CD14-positive monocyte (primary cell): ENCODE results near the gene ATXN1. TPM values are rescaled to one million over a fixed set of nuclear protein-coding genes. Genes with fewer than 3 reads are reported as not detected.

ENCODE experiments used
- DNase-seq, 3 donors: peaks; one replicate each; pipeline ENCODE4 v3.0.0-alpha.2; 2011 to 2022
- H2AFZ ChIP-seq: 2 replicates; pipeline ENCODE4 v1.6.0; 2012; ENCODE audit warnings: mild to moderate bottlenecking, low read depth, low read length, inconsistent platforms; ENCODE audit not compliant: insufficient read depth, poor library complexity, severe bottlenecking
- H3K27ac ChIP-seq, 2 donors: 1 replicate in 1 of 2; 2 replicates in 1 of 2; pipeline ENCODE4 v1.5.1; 2012 to 2013; ENCODE audit warnings: low read length in 2 of 2, control low read depth in 1 of 2, inconsistent platforms in 1 of 2, low read depth in 1 of 2, mild to moderate bottlenecking in 1 of 2
- H3K27me3 ChIP-seq, 2 donors: one replicate each; pipeline versions ENCODE4 v1.6.0 to v1.6.1; 2011 to 2013; ENCODE audit warnings: low read length in 2 of 2; ENCODE audit not compliant: control insufficient read depth in 2 of 2, insufficient read depth in 2 of 2
- H3K36me3 ChIP-seq, 2 donors: replicated peaks in 1 of 2; 1 replicate in 1 of 2; 2 replicates in 1 of 2; pipeline versions ENCODE4 v1.5.1 to v1.6.1; 2012 to 2013; ENCODE audit warnings: low read length in 2 of 2, control low read depth in 1 of 2, inconsistent platforms in 1 of 2, mild to moderate bottlenecking in 1 of 2; ENCODE audit not compliant: insufficient read depth in 2 of 2, control insufficient read depth in 1 of 2
- H3K4me1 ChIP-seq, 2 donors: 1 replicate in 1 of 2; 2 replicates in 1 of 2; pipeline versions ENCODE4 v1.5.1 to v1.6.1; 2012 to 2013; ENCODE audit warnings: low read length in 2 of 2, control low read depth in 1 of 2, inconsistent platforms in 1 of 2, mild to moderate bottlenecking in 1 of 2, moderate library complexity in 1 of 2; ENCODE audit not compliant: insufficient read depth in 2 of 2, control insufficient read depth in 1 of 2
- H3K4me2 ChIP-seq: replicated peaks from 2 replicates; pipeline ENCODE3; 2012; ENCODE audit warnings: low read length, moderate library complexity, mild to moderate bottlenecking; ENCODE audit not compliant: poor library complexity, severe bottlenecking; ENCODE audit errors: extremely low read depth
- H3K4me3 ChIP-seq, 3 experiments: fragments of 200-600 bp in 1 of 3; sonication (generic) in 1 of 3; replicated peaks in 1 of 3; 1 replicate in 2 of 3; 2 replicates in 1 of 3; pipeline ENCODE4 v1.5.1; 2011 to 2013; ENCODE audit warnings: low read length in 3 of 3, mild to moderate bottlenecking in 3 of 3, control low read depth in 2 of 3, low read depth in 2 of 3, inconsistent platforms in 1 of 3, moderate library complexity in 1 of 3
- H3K79me2 ChIP-seq: 2 replicates; pipeline ENCODE4 v1.6.0; 2012; ENCODE audit warnings: mild to moderate bottlenecking, control low read depth, inconsistent platforms, low read length, moderate library complexity; ENCODE audit not compliant: insufficient read depth
- H3K9ac ChIP-seq: 2 replicates; pipeline ENCODE4 v1.6.0; 2017; ENCODE audit warnings: low read length, mild to moderate bottlenecking; ENCODE audit not compliant: insufficient read depth, poor library complexity, severe bottlenecking
- H3K9me3 ChIP-seq, 2 donors: replicated peaks in 1 of 2; 1 replicate in 1 of 2; 2 replicates in 1 of 2; pipeline versions ENCODE4 v1.5.1 to v1.6.1; 2012 to 2013; ENCODE audit warnings: low read length in 2 of 2, control low read depth in 1 of 2; ENCODE audit not compliant: control insufficient read depth in 1 of 2, insufficient read depth in 1 of 2
- H4K20me1 ChIP-seq: 2 replicates; pipeline ENCODE4 v1.6.0; 2012; ENCODE audit warnings: mild to moderate bottlenecking, low read length, control low read depth, moderate library complexity; ENCODE audit not compliant: insufficient read depth
- H3K27ac Mint-ChIP-seq, 7 donors: one replicate each; pipeline ENCODE4 v1.8.0; 2020; ENCODE audit warnings: mild to moderate bottlenecking in 7 of 7, mixed read lengths in 7 of 7, moderate library complexity in 6 of 7, inconsistent platforms in 2 of 7
- H3K27me3 Mint-ChIP-seq, 3 donors: one replicate each; pipeline ENCODE4 v1.8.0; 2021 to 2022; ENCODE audit warnings: low read depth in 3 of 3, mild to moderate bottlenecking in 3 of 3, mixed read lengths in 3 of 3, moderate library complexity in 3 of 3, inconsistent platforms in 1 of 3
- H3K36me3 Mint-ChIP-seq, 2 donors: one replicate each; pipeline ENCODE4 v1.8.0; 2020; ENCODE audit warnings: mixed read lengths in 2 of 2, inconsistent platforms in 1 of 2, mild to moderate bottlenecking in 1 of 2
- H3K4me1 Mint-ChIP-seq: one replicate; pipeline ENCODE4 v1.8.0; 2020; ENCODE audit warnings: mild to moderate bottlenecking, mixed read lengths
- H3K4me3 Mint-ChIP-seq, 2 donors: one replicate each; pipeline ENCODE4 v1.8.0; 2020; ENCODE audit warnings: mild to moderate bottlenecking in 2 of 2, mixed read lengths in 2 of 2, moderate library complexity in 1 of 2
- H3K9me3 Mint-ChIP-seq, 7 donors: one replicate each; pipeline ENCODE4 v1.8.0; 2020 to 2022; ENCODE audit warnings: mixed read lengths in 7 of 7, mild to moderate bottlenecking in 6 of 7, moderate library complexity in 6 of 7, inconsistent platforms in 2 of 7
- CTCF ChIP-seq: fragments of 200-600 bp; IDR thresholded peaks from one replicate; pipeline ENCODE4 v1.8.0; 2022; ENCODE audit warnings: antibody characterized with exemption, mild to moderate bottlenecking
- WGBS: methylation state at CpG from one replicate; pipeline ENCODE4 v1.1.5; 2013; ENCODE audit warnings: missing lambda C conversion rate; ENCODE audit not compliant: insufficient coverage; 5-methylcytosine and 5-hydroxymethylcytosine counted together
- intact Hi-C, 2 donors: fragments of 100-400 bp; cut with micrococcal nuclease; formaldehyde crosslinking; loops; one replicate each; pipeline versions ENCODE4 v1.15.0 to v1.15.1; 2023
- polyA plus RNA-seq, 3 donors: library from polyadenylated mRNA; depleted of rRNA in 1 of 3; unstranded in 2 of 3; stranded (reverse) in 1 of 3; fragments of 300-500 nt in 2 of 3; fragments of >200 nt in 1 of 3; fragmentation: Illumina TruSeq in 2 of 3; gene quantifications; 1 replicate in 2 of 3; 2 replicates in 1 of 3; pipeline ENCODE4 v1.2.3, GENCODE V29; 2012 to 2021

ATXN1 gene
- polyA plus RNA-seq, 3 donors: 8.8 to 19.1 (median 10.9) TPM

DNA sequence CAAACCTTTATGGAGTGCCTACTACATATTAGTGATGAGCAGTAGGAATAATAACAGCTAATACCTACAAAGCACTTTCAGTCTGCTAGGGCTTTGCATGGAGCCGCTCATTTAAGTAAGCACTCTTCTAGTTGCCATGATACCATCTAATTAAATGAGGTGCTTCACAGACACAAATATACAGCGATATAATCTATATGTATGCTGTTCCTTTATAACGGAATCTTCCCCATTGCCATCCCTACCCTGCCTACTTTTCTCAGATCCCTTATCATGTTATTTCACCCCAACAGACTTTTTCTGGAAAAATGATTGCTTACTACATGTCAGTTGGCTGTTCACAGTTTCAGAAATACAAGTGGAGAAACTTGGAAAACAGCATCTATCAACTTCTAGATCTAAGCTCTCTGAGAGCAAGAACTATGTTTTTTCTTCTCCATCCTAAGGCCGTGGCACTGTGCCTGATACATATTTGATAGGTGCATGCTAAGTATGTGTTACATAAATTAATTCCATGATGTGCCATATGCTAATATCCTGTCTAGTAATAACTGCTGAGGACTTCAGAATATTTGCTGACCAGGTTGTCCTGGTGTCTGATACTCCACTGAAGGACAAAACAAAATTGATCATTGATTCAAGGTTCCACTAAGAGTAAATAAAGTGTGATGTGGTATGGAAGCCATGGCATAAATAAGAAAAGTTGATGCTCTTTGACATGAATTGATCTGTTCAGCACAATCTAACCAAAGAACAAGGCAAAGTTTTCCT, 398.3 kb downstream of the ATXN1 start:
- H3K27me3 Mint-ChIP-seq: peaks cover 0 to 1% (median 0%) of the 10 kb centered on the region in 3 donors
- H3K27ac Mint-ChIP-seq: no peak overlapping the region
- Histone ChIP-seq H3K27me3 (no peaks in the 10 kb centered on the region), H3K4me1 (no peaks in the 10 kb centered on the region), H3K79me2 (no peaks in the 10 kb centered on the region), H3K4me2 (no peak overlapping the region), H4K20me1 (peaks cover 16% of the 10 kb centered on the region), H2AFZ (no peak overlapping the region), H3K9ac (no peak overlapping the region), H3K27ac (no peak overlapping the region), H3K36me3 (peaks cover 0 to 16% of the 10 kb centered on the region in 2 donors), H3K9me3 (no peaks in the 10 kb centered on the region), H3K4me3 (no peak overlapping the region)
- DNase-seq: no peak
- H3K4me3 Mint-ChIP-seq: no peak overlapping the region
- peaks cover 12 to 19% of the 10 kb centered on the region in 2 donors for H3K36me3 Mint-ChIP-seq
- 93% methylated on average over 2 of the region's 4 CpGs for WGBS
- intact Hi-C loops: no loop called here
- TF ChIP-seq CTCF: no peak
- H3K9me3 Mint-ChIP-seq: no peaks in the 10 kb centered on the region
- peaks cover 7% of the 10 kb centered on the region for H3K4me1 Mint-ChIP-seq

- no peak for DNase-seq
- peaks cover 0 to 16% of the 10 kb centered on the region in 2 donors for H3K36me3 ChIP-seq
- H3K36me3 Mint-ChIP-seq: peaks cover 9 to 14% of the 10 kb centered on the region in 2 donors
- H3K4me1 ChIP-seq: no peaks in the 10 kb centered on the region
- no peak overlapping the region for H3K27ac Mint-ChIP-seq
- TF ChIP-seq CTCF: no peak
- intact Hi-C loops: no loop called here
- no peak overlapping the region for H3K27ac ChIP-seq
- H3K4me1 Mint-ChIP-seq: peaks cover 6% of the 10 kb centered on the region
- H3K4me3 ChIP-seq: no peak overlapping the region
- H3K79me2 ChIP-seq: no peaks in the 10 kb centered on the region
- H3K9me3 Mint-ChIP-seq: no peaks in the 10 kb centered on the region
- H4K20me1 ChIP-seq: peaks cover 13% of the 10 kb centered on the region
- H3K9ac ChIP-seq: no peak overlapping the region
- H3K4me2 ChIP-seq: no peak overlapping the region
- peaks cover 0 to 1% (median 0%) of the 10 kb centered on the region in 3 donors for H3K27me3 Mint-ChIP-seq
- no peaks in the 10 kb centered on the region for H3K27me3 ChIP-seq
- H2AFZ ChIP-seq: no peak overlapping the region
- H3K9me3 ChIP-seq: no peaks in the 10 kb centered on the region
- H3K4me3 Mint-ChIP-seq: no peak overlapping the region
- 100% methylated on average over 2 of the region's 11 CpGs for WGBS
Observed at GRCh38 chr6:16362296-16362695, 399.0 kb downstream of the ATXN1 start.
